A549 (cell line): ENCODE data around the gene BTBD2.

Experiments used
- EHF ChIP-seq: fragments of 250-450 bp; sonication (Bioruptor Pico); IDR thresholded peaks from 2 replicates; pipeline ENCODE4 v1.5.0; 2020; ENCODE audit warnings: mild to moderate bottlenecking
- FOSB ChIP-seq: fragments of 250-450 bp; sonication (Bioruptor Pico); IDR thresholded peaks from 2 replicates; pipeline ENCODE4 v1.5.0; 2020; ENCODE audit warnings: mild to moderate bottlenecking, moderate library complexity
- KDM1A ChIP-seq: fragments of 200-600 bp; sonication (generic); IDR thresholded peaks from 2 replicates; pipeline ENCODE4 v1.6.1; 2016; ENCODE audit warnings: low read depth, mild to moderate bottlenecking
- MAFK ChIP-seq: fragments of 450-650 bp; IDR thresholded peaks from 2 replicates; pipeline ENCODE4 v1.6.1; 2014; ENCODE audit not compliant: partially characterized antibody
- MAZ ChIP-seq: fragments of 150-350 bp; IDR thresholded peaks from 2 replicates; pipeline ENCODE4 v1.6.1; 2014; ENCODE audit warnings: antibody characterized with exemption, low read depth, low read length, borderline replicate concordance
- POLR2AphosphoS2 ChIP-seq: conservative IDR thresholded peaks from 2 replicates; pipeline ENCODE4 v1.6.1; 2012; ENCODE audit warnings: low read length, improper control_type of control experiment, inconsistent platforms
- TF ChIP-seq, protein P1 (sequence below): fragments of >200 bp; sonication (Bioruptor Twin); formaldehyde crosslinking; IDR thresholded peaks from 3 replicates; pipeline ENCODE4 v1.5.1; 2016
- TF ChIP-seq, protein P2 (sequence below): fragments of 200-600 bp; sonication (generic); IDR thresholded peaks from 2 replicates; pipeline ENCODE4 v1.6.1; 2016; ENCODE audit warnings: antibody characterized with exemption, mild to moderate bottlenecking, moderate library complexity

DNA sequence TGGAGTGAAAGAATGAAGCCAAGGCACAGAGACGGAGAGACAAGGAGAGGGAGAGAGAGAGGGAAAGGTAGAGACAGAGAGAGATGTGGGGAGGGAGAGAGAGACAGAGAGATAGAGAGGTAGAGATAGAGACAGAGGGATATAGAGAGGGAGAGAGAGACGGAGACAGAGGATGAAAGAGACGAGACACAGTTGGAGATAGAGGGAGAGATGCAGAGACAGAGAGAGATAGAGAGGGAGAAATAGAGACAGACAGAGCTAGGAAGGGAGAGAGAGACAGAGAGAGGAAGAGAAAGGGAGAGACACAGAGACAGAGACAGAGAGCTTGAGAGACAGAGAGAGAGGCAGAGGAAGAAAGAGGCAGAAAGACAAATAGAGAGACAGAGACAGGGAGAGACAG, 79.1 kb downstream of the BTBD2 start:
- TF ChIP-seq FOSB: no peak
- no peak for TF ChIP-seq EHF (CRISPR knock-in tag)
- TF ChIP-seq, protein P1, sequence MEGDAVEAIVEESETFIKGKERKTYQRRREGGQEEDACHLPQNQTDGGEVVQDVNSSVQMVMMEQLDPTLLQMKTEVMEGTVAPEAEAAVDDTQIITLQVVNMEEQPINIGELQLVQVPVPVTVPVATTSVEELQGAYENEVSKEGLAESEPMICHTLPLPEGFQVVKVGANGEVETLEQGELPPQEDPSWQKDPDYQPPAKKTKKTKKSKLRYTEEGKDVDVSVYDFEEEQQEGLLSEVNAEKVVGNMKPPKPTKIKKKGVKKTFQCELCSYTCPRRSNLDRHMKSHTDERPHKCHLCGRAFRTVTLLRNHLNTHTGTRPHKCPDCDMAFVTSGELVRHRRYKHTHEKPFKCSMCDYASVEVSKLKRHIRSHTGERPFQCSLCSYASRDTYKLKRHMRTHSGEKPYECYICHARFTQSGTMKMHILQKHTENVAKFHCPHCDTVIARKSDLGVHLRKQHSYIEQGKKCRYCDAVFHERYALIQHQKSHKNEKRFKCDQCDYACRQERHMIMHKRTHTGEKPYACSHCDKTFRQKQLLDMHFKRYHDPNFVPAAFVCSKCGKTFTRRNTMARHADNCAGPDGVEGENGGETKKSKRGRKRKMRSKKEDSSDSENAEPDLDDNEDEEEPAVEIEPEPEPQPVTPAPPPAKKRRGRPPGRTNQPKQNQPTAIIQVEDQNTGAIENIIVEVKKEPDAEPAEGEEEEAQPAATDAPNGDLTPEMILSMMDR: no peak
- TF ChIP-seq KDM1A: no peak
- TF ChIP-seq MAFK: no peak
- no peak for TF ChIP-seq POLR2AphosphoS2
- no peak for TF ChIP-seq MAZ
- TF ChIP-seq, protein P2, sequence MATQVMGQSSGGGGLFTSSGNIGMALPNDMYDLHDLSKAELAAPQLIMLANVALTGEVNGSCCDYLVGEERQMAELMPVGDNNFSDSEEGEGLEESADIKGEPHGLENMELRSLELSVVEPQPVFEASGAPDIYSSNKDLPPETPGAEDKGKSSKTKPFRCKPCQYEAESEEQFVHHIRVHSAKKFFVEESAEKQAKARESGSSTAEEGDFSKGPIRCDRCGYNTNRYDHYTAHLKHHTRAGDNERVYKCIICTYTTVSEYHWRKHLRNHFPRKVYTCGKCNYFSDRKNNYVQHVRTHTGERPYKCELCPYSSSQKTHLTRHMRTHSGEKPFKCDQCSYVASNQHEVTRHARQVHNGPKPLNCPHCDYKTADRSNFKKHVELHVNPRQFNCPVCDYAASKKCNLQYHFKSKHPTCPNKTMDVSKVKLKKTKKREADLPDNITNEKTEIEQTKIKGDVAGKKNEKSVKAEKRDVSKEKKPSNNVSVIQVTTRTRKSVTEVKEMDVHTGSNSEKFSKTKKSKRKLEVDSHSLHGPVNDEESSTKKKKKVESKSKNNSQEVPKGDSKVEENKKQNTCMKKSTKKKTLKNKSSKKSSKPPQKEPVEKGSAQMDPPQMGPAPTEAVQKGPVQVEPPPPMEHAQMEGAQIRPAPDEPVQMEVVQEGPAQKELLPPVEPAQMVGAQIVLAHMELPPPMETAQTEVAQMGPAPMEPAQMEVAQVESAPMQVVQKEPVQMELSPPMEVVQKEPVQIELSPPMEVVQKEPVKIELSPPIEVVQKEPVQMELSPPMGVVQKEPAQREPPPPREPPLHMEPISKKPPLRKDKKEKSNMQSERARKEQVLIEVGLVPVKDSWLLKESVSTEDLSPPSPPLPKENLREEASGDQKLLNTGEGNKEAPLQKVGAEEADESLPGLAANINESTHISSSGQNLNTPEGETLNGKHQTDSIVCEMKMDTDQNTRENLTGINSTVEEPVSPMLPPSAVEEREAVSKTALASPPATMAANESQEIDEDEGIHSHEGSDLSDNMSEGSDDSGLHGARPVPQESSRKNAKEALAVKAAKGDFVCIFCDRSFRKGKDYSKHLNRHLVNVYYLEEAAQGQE: no peak
